ENCODE measurements around the gene MKRN2. TPM values are rescaled to one million over a fixed set of nuclear protein-coding genes. Genes with fewer than 3 reads are reported as not detected.

MKRN2 gene
- total and polyA plus RNA-seq, 2 of the 4 experiments (the other 2 are of a cell fraction) = 44.4 to 65.6 TPM

DNA sequence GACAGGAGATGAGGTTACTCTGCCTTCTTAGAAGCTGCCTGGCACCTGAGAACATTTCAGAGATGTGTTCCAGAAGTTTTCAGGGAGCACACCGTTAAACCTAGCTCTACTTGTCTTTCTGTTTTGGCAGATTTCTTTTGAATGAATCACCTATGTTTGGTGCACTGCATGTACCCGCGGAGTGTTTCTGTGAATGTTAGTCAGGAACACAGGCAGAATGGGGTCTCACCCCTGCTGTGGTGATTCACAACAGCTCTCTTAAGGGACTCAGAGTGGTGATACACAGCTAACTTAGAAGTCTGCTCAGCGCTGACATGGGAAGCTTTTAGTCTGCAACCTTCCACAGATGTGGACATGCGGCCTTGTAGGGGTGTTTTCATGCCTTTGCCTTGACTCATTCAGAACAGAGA, 48.6 kb upstream of the MKRN2 start (continued):
- peak; percentile 72 for TF ChIP-seq CEBPB (IDR thresholded peaks at IDR 0.05; ENCODE audit: low read depth, low read length)

GRCh38 chr3:12509466-12509865, 47.4 kb upstream of the MKRN2 start:
- in situ Hi-C loops (cut with MboI; ENCODE audit: low sequenced_read_pairs) = no loop called here
- DNase-seq = no peak
- Histone ChIP-seq H3K4ac (ENCODE audit: low read depth, low read length) (0 out of 2 replicates have a peak overlapping the region, but pooled peaks have one; percentile 46), H3K4me3 (ENCODE audit: insufficient read depth, low read depth, low read length) (no peak overlapping the region), H3K9ac (ENCODE audit: low read depth, low read length) (no peak overlapping the region), H3K79me1 (ENCODE audit: low read depth in 1 of 2, low read length in 2 of 2) (peaks cover 0 to 8% of the 10 kb centered on the region in 2 experiments; a peak in 2 of 4 replicates), H2AK9ac (replicated peaks; ENCODE audit: low read depth, low read length, poor library complexity) (no peak overlapping the region), H3K27me3 (ENCODE audit: control insufficient read depth, insufficient read depth, low read length) (no peaks in the 10 kb centered on the region), H3K9me3 (ENCODE audit: control insufficient read depth, insufficient read depth, low read length) (no peaks in the 10 kb centered on the region), H4K91ac (ENCODE audit: insufficient read depth, low read depth, low read length) (peak overlapping the region; percentile 18; the same call in 1 of the 2 replicates), H4K8ac (ENCODE audit: low read depth in 2 of 2, low read length in 2 of 2) (no peak overlapping the region), H2BK20ac (ENCODE audit: low read depth, low read length) (no peak overlapping the region), H3K14ac (replicated peaks; ENCODE audit: low read depth, low read length) (0 out of 2 replicates have a peak overlapping the region, but pooled peaks have one; percentile 19), H3K18ac (ENCODE audit: low read depth, low read length) (no peak overlapping the region), H2BK5ac (ENCODE audit: low read depth, low read length, poor library complexity, severe bottlenecking) (no peak overlapping the region), H4K5ac (ENCODE audit: low read depth, low read length) (no peak overlapping the region), H3K27ac (ENCODE audit: insufficient read depth, low read length) (peak overlapping the region; percentile 26; the same call in 1 of the 2 replicates), H2BK120ac (ENCODE audit: low read depth, low read length) (no peak overlapping the region), H3K23ac (ENCODE audit: low read depth, low read length) (no peak overlapping the region), H3K4me2 (ENCODE audit: low read depth, low read length) (no peak overlapping the region), H3K56ac (ENCODE audit: extremely low read depth, insufficient read depth, low read length) (no peak overlapping the region), H2AK5ac (ENCODE audit: low read depth, low read length) (peak overlapping the region; percentile 77), H3K9me1 (ENCODE audit: insufficient read depth, low read length) (peaks cover 16% of the 10 kb centered on the region), H3K4me1 (ENCODE audit: control insufficient read depth, insufficient read depth, low read length) (peaks cover 12% of the 10 kb centered on the region), H2BK15ac (ENCODE audit: low read depth, low read length) (no peak overlapping the region), H3K36me3 (ENCODE audit: control insufficient read depth, insufficient read depth, low read length) (peaks cover 1% of the 10 kb centered on the region; the same call in 1 of the 2 replicates), H2AFZ (replicated peaks; ENCODE audit: low read length, poor library complexity) (no peak overlapping the region), H4K20me1 (ENCODE audit: insufficient read depth, low read length) (peaks cover 6% of the 10 kb centered on the region; the same call in 1 of the 2 replicates)
- no peak for TF ChIP-seq FOS (IDR thresholded peaks at IDR 0.05; ENCODE audit: low read depth, low read length)
- TF ChIP-seq SMC3 (IDR thresholded peaks at IDR 0.05; ENCODE audit: low read depth, low read length) = no peak
- no peak for TF ChIP-seq MAFK (IDR thresholded peaks at IDR 0.05; ENCODE audit: low read depth, low read length)
- TF ChIP-seq, protein P1, sequence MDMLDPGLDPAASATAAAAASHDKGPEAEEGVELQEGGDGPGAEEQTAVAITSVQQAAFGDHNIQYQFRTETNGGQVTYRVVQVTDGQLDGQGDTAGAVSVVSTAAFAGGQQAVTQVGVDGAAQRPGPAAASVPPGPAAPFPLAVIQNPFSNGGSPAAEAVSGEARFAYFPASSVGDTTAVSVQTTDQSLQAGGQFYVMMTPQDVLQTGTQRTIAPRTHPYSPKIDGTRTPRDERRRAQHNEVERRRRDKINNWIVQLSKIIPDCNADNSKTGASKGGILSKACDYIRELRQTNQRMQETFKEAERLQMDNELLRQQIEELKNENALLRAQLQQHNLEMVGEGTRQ (IDR thresholded peaks at IDR 0.05; ENCODE audit: low read depth, low read length) = no peak
- TF ChIP-seq BHLHE40 (IDR thresholded peaks at IDR 0.05; ENCODE audit: low read depth, low read length) = no peak
- no peak for TF ChIP-seq CEBPB (IDR thresholded peaks at IDR 0.05; ENCODE audit: low read depth, low read length)
- TF ChIP-seq RCOR1 (IDR thresholded peaks at IDR 0.05; ENCODE audit: insufficient replicate concordance, low read length) = no peak
- no peak for TF ChIP-seq MXI1 (IDR thresholded peaks at IDR 0.05; ENCODE audit: borderline replicate concordance, low read depth, low read length)
- TF ChIP-seq RAD21 (IDR thresholded peaks at IDR 0.05; ENCODE audit: low read length) = no peak
- TF ChIP-seq NFE2L2 (IDR thresholded peaks at IDR 0.05; ENCODE audit: low read depth, low read length) = no peak
- TF ChIP-seq POLR2A (IDR thresholded peaks at IDR 0.05; ENCODE audit: low read depth, low read length) = no peak
- TF ChIP-seq MAZ (IDR thresholded peaks at IDR 0.05; ENCODE audit: borderline replicate concordance, low read depth, low read length) = no peak
- intact Hi-C loops (cut with micrococcal nuclease) = loop anchor here (1.0 to 5.0 kb wide), 2 partner anchors 48 to 374 kb away; partner anchors contain the start of gene MKRN2
- ChIA-PET POLR2A (ENCODE audit: unreplicated experiment) (no interaction called here), CTCF (no interaction called here)
- no TSS peak for BruUV-seq (replicated peaks)
- no CpG with 5 or more reads among the region's 3 CpGs for WGBS, 2 experiments (ENCODE audit: extremely low coverage in 2 of 2, insufficient read length in 1 of 2)
- dilution Hi-C loops (cut with HindIII; ENCODE audit: low sequenced_read_pairs, unreplicated experiment) = no loop called here
- no peak for ATAC-seq (ENCODE audit: low read depth)

Measured in IMR-90 (cell line).